ENCODE measurements around the gene VPS37B.

Gene VPS37B

DNA sequence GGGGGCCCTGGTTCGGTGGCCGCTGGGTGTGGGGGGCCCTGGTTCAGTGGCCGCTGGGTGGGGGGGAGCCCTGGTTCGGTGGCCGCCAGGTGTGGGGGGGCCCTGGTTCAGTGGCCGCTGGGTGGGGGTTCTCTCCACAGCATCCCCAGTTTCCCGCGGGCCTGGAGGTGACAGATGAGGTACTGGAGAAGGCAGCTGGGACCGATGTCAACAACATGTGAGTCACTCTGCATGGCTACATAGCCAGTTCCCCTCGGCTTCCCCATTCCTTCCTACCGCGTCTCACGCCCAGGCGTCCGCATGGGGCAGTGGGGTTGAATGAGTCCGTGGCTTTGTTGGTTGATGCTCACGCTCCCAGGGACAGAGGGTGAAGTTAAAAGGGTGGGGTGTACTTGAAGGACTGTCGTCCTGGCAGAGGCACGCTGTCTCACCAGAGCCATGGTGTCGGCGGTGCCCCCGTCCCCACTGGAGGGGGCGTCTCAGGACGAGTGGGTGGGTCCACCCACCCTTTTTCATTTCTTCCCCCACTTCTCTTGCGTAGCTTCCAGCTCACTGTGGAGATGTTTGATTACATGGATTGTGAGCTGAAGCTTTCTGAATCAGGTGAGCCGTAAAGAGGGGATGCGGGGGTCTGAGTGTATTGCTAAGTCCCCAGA, 45.1 kb downstream of the VPS37B start:
- Histone ChIP-seq H3K4me1 (peaks cover 6% of the 10 kb centered on the region), H3K36me3 (ENCODE audit: control insufficient read depth, insufficient read depth, low read length) (no peaks in the 10 kb centered on the region), H2AFZ (no peak overlapping the region), H3K79me2 (peaks cover 10% of the 10 kb centered on the region), H3K27ac (no peak overlapping the region), H3K27me3 (ENCODE audit: control insufficient read depth, insufficient read depth, low read length) (no peaks in the 10 kb centered on the region), H3K4me3 (ENCODE audit: low read depth, low read length) (no peak overlapping the region), H3K9me3 (ENCODE audit: control insufficient read depth, low read length) (no peaks in the 10 kb centered on the region), H3K9ac (no peak overlapping the region), H3K4me2 (ENCODE audit: low read length) (no peak overlapping the region)
- TF ChIP-seq, protein P1, sequence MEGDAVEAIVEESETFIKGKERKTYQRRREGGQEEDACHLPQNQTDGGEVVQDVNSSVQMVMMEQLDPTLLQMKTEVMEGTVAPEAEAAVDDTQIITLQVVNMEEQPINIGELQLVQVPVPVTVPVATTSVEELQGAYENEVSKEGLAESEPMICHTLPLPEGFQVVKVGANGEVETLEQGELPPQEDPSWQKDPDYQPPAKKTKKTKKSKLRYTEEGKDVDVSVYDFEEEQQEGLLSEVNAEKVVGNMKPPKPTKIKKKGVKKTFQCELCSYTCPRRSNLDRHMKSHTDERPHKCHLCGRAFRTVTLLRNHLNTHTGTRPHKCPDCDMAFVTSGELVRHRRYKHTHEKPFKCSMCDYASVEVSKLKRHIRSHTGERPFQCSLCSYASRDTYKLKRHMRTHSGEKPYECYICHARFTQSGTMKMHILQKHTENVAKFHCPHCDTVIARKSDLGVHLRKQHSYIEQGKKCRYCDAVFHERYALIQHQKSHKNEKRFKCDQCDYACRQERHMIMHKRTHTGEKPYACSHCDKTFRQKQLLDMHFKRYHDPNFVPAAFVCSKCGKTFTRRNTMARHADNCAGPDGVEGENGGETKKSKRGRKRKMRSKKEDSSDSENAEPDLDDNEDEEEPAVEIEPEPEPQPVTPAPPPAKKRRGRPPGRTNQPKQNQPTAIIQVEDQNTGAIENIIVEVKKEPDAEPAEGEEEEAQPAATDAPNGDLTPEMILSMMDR (IDR thresholded peaks at IDR 0.05): no peak

- no peaks in the 10 kb centered on the region for H3K9me3 ChIP-seq (ENCODE audit: control insufficient read depth, low read length)
- H3K79me2 ChIP-seq: peaks cover 17% of the 10 kb centered on the region
- H3K4me3 ChIP-seq (ENCODE audit: low read depth, low read length): no peak overlapping the region
- H3K36me3 ChIP-seq (ENCODE audit: control insufficient read depth, insufficient read depth, low read length): no peaks in the 10 kb centered on the region
- no peak overlapping the region for H3K4me2 ChIP-seq (ENCODE audit: low read length)
- H3K9ac ChIP-seq: no peak overlapping the region
- H3K27ac ChIP-seq: no peak overlapping the region
- no peak overlapping the region for H2AFZ ChIP-seq
- peaks cover 12% of the 10 kb centered on the region for H3K4me1 ChIP-seq
- no peaks in the 10 kb centered on the region for H3K27me3 ChIP-seq (ENCODE audit: control insufficient read depth, insufficient read depth, low read length)
- TF ChIP-seq, protein P1 (IDR thresholded peaks at IDR 0.05): no peak
Observed at GRCh38 chr12:122850048-122850445, 45.9 kb downstream of the VPS37B start.

DNA sequence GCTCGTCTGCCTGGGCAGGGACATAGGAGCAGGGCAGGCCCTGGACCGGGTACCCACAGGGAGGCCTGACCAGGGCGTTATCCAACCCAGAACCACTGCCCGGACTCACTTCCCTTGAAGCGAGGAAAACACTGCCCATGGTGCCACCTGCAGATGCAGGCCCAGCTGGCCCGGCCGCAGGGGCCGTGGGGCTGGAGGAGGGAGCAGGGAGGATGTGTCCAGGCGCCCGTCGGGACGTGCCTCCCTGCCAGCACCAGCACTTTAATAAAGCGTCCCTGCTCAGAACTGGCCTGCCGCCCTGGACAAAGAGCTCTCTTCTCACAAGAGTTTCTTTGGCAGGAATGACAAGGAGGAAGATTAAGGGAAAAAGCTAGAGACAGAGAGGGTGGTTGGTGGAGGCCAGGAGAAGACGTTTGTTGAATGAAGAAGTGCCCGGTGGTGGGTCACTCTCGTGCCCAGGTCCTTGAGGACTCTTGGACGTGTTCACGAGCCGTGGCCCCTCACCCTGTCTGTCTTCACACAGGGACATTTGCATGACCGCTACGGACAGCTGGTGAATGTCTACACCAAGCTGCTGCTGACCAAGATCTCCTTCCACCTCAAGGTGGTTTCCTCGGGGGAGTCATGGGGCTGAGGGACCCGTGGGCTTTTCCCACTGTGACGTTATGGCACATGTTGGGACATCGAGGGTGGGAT, 46.4 kb downstream of the VPS37B start:
- H3K9ac ChIP-seq: no peak overlapping the region
- H3K9me3 ChIP-seq (ENCODE audit: control insufficient read depth, low read length): no peaks in the 10 kb centered on the region
- no peaks in the 10 kb centered on the region for H3K27me3 ChIP-seq (ENCODE audit: control insufficient read depth, insufficient read depth, low read length)
- H3K4me3 ChIP-seq (ENCODE audit: low read depth, low read length): no peak overlapping the region
- TF ChIP-seq, protein P1 (IDR thresholded peaks at IDR 0.05): no peak
- H3K79me2 ChIP-seq: peaks cover 22% of the 10 kb centered on the region
- H3K36me3 ChIP-seq (ENCODE audit: control insufficient read depth, insufficient read depth, low read length): no peaks in the 10 kb centered on the region
- no peak overlapping the region for H2AFZ ChIP-seq
- H3K4me1 ChIP-seq: peaks cover 12% of the 10 kb centered on the region
- no peak overlapping the region for H3K4me2 ChIP-seq (ENCODE audit: low read length)
- H3K27ac ChIP-seq: no peak overlapping the region

GRCh38 chr12:122848471-122849351, 47.2 kb downstream of the VPS37B start:
- TF ChIP-seq, protein P1 (IDR thresholded peaks at IDR 0.05): no peak
- Histone ChIP-seq H3K9ac (no peak overlapping the region), H3K36me3 (ENCODE audit: control insufficient read depth, insufficient read depth, low read length) (no peaks in the 10 kb centered on the region), H3K4me3 (ENCODE audit: low read depth, low read length) (no peak overlapping the region), H2AFZ (no peak overlapping the region), H3K4me1 (peaks cover 12% of the 10 kb centered on the region), H3K79me2 (peaks cover 25% of the 10 kb centered on the region), H3K4me2 (ENCODE audit: low read length) (no peak overlapping the region), H3K27me3 (ENCODE audit: control insufficient read depth, insufficient read depth, low read length) (no peaks in the 10 kb centered on the region), H3K27ac (no peak overlapping the region), H3K9me3 (ENCODE audit: control insufficient read depth, low read length) (no peaks in the 10 kb centered on the region)

Data from parathyroid adenoma (tissue), 2 donors.